Kidney (tissue), 14 donors: Measurements from ENCODE around the gene BBS2. TPM values are rescaled to one million over a fixed set of nuclear protein-coding genes. Genes with fewer than 3 reads are reported as not detected.

Experiments used
- DNase-seq, 5 donors: peaks; one replicate each; pipeline ENCODE4 v3.0.0-alpha.2; 2013 to 2020
- FAIRE-seq: peaks from 2 replicates; lab custom pipeline; 2012; peaks lifted over from hg19 to GRCh38; lab: Jason Lieb, UNC
- H3K27ac ChIP-seq, 2 donors: one replicate each; pipeline ENCODE4 v1.7.0; 2013; ENCODE audit warnings: low read depth in 2 of 2, low read length in 2 of 2, inconsistent platforms in 1 of 2
- H3K27me3 ChIP-seq: one replicate; pipeline ENCODE4 v1.7.1; 2013; ENCODE audit warnings: low read length, inconsistent platforms; ENCODE audit not compliant: control insufficient read depth, insufficient read depth
- H3K36me3 ChIP-seq, 3 donors: one replicate each; pipeline versions ENCODE4 v1.7.0 to v1.7.1; 2013; ENCODE audit warnings: low read length in 3 of 3, control low read depth in 1 of 3, inconsistent platforms in 1 of 3; ENCODE audit not compliant: insufficient read depth in 3 of 3, control insufficient read depth in 2 of 3
- H3K4me1 ChIP-seq, 3 donors: one replicate each; pipeline versions ENCODE4 v1.7.0 to v1.7.1; 2013; ENCODE audit warnings: low read length in 3 of 3, inconsistent platforms in 1 of 3, low read depth in 1 of 3; ENCODE audit not compliant: control insufficient read depth in 2 of 3, insufficient read depth in 2 of 3
- H3K4me3 ChIP-seq, 3 donors: one replicate each; pipeline versions ENCODE4 v1.7.0 to v1.8.1; 2013; ENCODE audit warnings: low read length in 3 of 3, control low read depth in 1 of 3, inconsistent platforms in 1 of 3
- H3K9ac ChIP-seq, 3 donors: one replicate each; pipeline versions ENCODE4 v1.7.0 to v1.7.1; 2013; ENCODE audit warnings: low read length in 3 of 3, control low read depth in 1 of 3, inconsistent platforms in 1 of 3
- H3K9me3 ChIP-seq, 3 donors: one replicate each; pipeline versions ENCODE4 v1.7.0 to v1.7.1; 2013; ENCODE audit warnings: low read length in 3 of 3, control low read depth in 1 of 3, inconsistent platforms in 1 of 3; ENCODE audit not compliant: control insufficient read depth in 2 of 3, insufficient read depth in 1 of 3
- intact Hi-C: fragments of 100-400 bp; cut with DNase I; formaldehyde crosslinking; loops from one replicate; pipeline ENCODE4 v1.11.1; 2022
- polyA plus RNA-seq: library from polyadenylated mRNA; stranded (reverse); fragments of 350-450 nt; fragmentation: Illumina TruSeq; extraction: RNeasy Lipid Tissue Mini Kit (QIAGEN cat#74804); gene quantifications from one replicate; pipeline ENCODE4 v1.2.3, GENCODE V29; 2014; ENCODE audit warnings: low read depth, low replicate concordance; ENCODE audit not compliant: insufficient read depth
- total RNA-seq: library from RNA; stranded (reverse); fragmentation: NEBNext Ultra II Directional; extraction: Animal tissue kit (Norgen Biotek cat#: 25700); gene quantifications from one replicate; pipeline ENCODE4 v1.2.1, GENCODE V29; 2021
- TF ChIP-seq, protein P1 (sequence below): IDR thresholded peaks from 3 replicates; pipeline ENCODE4 v1.5.1; 2012; ENCODE audit warnings: mild to moderate bottlenecking, moderate library complexity, borderline replicate concordance; ENCODE audit not compliant: insufficient read depth; ENCODE audit errors: extremely low read depth
- donor health status: control.
- donor health status: control.
- donor health status: control.
- donor health status: control.
- donor health status: control.
- donor health status: DM: yes; HTN: yes; CAD: no.
- donor health status: Normal renal cell carcinoma (clear cell type).

BBS2 gene
- total and polyA plus RNA-seq, 2 donors from 2014 or later: 46.5 to 64.2 TPM

DNA sequence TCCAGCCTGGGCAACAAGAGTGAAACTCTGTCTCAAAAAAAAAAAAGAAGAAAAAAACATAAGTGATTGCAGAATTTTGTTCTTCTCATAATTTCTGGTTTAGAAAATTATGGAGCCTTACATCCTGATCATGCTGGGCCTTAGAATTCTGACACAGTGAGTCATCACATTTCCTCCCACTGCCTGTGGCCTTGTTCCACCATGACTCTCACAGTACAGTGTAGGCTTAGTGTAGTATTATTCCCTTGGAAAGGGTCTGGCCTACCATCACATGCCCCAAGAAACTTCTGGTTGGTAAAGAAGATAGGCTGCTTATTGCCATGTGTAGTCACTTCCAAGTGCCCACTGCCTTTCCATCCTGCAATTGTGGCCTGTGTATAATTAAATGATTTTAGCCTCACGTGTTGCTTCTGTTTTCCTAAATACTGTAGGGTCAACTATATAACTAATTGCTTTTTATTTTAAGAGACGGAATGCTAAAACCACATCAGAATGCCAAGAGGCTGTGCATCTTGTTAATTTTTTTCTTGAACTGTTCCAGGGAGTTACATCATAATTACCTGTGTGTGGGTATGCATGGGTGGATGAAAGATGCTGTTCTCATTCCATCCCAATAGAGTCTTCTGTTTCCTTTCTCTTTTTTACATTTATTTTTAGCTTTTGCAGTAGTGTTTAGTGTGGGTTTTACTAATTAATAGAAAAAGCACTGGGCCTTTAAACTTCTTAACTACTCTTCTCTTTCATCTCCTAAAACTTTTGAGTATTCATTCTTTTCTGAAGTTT lies 42.5 kb downstream of the BBS2 start:
- no peak for DNase-seq
- no peak overlapping the region for H3K27ac ChIP-seq
- TF ChIP-seq, protein P1, sequence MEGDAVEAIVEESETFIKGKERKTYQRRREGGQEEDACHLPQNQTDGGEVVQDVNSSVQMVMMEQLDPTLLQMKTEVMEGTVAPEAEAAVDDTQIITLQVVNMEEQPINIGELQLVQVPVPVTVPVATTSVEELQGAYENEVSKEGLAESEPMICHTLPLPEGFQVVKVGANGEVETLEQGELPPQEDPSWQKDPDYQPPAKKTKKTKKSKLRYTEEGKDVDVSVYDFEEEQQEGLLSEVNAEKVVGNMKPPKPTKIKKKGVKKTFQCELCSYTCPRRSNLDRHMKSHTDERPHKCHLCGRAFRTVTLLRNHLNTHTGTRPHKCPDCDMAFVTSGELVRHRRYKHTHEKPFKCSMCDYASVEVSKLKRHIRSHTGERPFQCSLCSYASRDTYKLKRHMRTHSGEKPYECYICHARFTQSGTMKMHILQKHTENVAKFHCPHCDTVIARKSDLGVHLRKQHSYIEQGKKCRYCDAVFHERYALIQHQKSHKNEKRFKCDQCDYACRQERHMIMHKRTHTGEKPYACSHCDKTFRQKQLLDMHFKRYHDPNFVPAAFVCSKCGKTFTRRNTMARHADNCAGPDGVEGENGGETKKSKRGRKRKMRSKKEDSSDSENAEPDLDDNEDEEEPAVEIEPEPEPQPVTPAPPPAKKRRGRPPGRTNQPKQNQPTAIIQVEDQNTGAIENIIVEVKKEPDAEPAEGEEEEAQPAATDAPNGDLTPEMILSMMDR: no peak
- H3K27me3 ChIP-seq: no peaks in the 10 kb centered on the region
- H3K9ac ChIP-seq: no peak overlapping the region
- no peak for FAIRE-seq
- H3K4me3 ChIP-seq: no peak overlapping the region
- H3K36me3 ChIP-seq: peaks cover 6 to 45% (median 35%) of the 10 kb centered on the region in 3 donors
- no peaks in the 10 kb centered on the region for H3K4me1 ChIP-seq
- no peaks in the 10 kb centered on the region for H3K9me3 ChIP-seq
- intact Hi-C loops: no loop called here

DNA sequence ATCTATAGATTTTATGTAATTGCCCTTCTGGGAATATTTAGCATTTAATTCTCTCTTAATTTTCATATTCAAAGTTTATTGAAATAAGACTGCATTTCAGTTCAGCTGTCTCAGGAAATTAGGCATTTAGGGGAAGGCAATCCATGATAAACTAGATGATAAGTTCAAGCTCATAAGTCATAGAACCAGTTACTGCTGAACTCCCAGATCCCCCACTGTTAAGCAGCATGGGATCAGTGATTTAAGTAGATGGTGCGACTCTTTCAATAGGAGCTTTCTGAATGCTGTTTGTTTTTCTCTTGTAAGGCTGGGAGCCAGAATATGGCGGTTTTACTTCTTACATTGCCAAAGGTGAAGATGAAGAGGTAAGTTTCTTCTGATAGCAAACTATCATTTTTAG lies 44.6 kb downstream of the BBS2 start:
- TF ChIP-seq, protein P1: no peak
- intact Hi-C loops: no loop called here

DNA sequence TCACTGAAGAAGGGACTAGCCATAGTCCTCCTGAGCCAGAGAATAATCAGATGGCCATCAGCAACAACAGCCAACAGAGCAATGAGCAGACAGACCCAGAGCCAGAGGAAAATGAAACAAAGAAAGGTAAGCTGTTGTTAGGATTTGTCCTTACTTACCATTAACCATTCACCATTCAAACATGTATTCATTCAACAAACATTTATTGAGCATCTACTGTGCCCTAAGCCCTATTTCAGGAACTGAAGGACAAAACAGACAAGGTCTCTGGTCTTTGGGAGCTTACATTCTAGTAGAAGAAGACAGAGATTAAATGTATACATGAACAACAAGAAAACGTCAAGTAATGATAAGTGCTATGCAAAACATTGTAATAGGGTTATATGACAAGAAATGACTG lies 49.2 kb downstream of the BBS2 start:
- Histone ChIP-seq H3K4me3 (no peak overlapping the region), H3K9me3 (no peaks in the 10 kb centered on the region), H3K4me1 (no peaks in the 10 kb centered on the region), H3K27ac (no peak overlapping the region), H3K9ac (no peak overlapping the region), H3K36me3 (peaks cover 12 to 63% (median 50%) of the 10 kb centered on the region in 3 donors), H3K27me3 (no peaks in the 10 kb centered on the region)
- no peak for FAIRE-seq
- no peak for DNase-seq
- TF ChIP-seq, protein P1: no peak
- intact Hi-C loops: no loop called here

More for the DNA sequence above, 44.6 kb downstream of the BBS2 start:
- no peak overlapping the region for H3K27ac ChIP-seq
- H3K4me3 ChIP-seq: no peak overlapping the region
- no peaks in the 10 kb centered on the region for H3K9me3 ChIP-seq
- no peak for FAIRE-seq
- H3K4me1 ChIP-seq: no peaks in the 10 kb centered on the region
- H3K9ac ChIP-seq: no peak overlapping the region
- H3K27me3 ChIP-seq: no peaks in the 10 kb centered on the region
- no peak for DNase-seq
- peaks cover 10 to 50% (median 41%) of the 10 kb centered on the region in 3 donors for H3K36me3 ChIP-seq
